Hippocampal formation (tissue), 2 donors: ENCODE data around the gene GALNTL6.

ENCODE experiments used
- DNase-seq, 2 donors: peaks; one replicate each; lab custom pipeline; 2025; lab: John Stamatoyannopoulos, UW

The GALNTL6 gene

DNA sequence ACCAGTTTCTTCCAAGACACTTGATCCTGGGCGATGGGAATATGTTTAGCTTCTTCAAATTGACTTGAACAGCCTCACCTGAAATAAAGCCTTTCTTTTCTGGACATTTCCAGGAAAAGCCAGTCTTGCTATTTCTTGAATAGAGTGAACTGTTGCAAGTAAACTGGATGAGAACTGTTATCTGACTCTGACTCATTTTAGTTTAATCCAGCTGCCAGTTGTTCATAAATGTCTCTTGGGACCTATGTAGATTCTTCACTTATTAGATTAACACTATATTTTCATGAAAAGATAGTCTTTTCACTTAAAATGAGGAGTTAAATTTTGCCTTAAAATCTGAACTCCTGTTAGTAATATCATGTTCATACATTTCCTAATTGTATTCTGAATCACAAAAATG is 740.0 kb downstream of the GALNTL6 start:
- no peak for DNase-seq

DNA sequence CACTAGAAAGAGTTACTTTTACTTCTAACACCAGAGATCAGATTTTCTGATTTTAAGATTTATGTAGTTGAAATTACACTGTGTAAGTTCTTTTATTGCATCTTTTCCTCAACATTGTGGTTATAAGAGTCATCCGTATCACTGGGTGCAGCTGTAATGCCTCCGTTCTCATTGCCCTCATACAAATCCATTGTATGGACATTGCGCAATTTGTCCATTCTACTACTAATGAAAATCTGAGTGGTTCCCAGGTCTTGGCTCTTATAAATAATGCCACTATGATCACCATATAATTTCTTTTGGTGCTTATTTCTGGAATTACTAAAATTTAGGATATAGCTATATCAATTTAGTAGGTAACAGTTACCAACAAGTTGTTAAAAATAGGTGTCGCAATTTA is 741.4 kb downstream of the GALNTL6 start:
- no peak for DNase-seq

DNA sequence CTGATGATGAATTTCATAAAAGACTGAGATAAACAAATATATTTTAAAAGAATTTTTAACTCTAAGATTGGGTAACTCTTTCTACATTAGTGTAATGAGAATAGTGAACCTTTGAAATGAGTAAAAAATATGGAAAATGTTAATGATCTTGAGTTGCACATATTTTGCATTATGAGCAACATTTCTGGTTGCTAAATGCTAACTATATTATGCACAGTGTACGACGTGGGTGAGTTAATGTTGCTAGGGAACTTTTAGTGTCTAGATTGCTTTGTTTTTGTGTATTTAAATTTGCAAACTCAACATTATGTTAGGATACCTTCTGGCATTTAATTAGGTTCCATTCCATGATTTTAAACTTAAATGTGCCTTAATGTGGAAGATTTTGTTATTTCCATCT is 742.5 kb downstream of the GALNTL6 start:
- no peak for DNase-seq

DNA sequence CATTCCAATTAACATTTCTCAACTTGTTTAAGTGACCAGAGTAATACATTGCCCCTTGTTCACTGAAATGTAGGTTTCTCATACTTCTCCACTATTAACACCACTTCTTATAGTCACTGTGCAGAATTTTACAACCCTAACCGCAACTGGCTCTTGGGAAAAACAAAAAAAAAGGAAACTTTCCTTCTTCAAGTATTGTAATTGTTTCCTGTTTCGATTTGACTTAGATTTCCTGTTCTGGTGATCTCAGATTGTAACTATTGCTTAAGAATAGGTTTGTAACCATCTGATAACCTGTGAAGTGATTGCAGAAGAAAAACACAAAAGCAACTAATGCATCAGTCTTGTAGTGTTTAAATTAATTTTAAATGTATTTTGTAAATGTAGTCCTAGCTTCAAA is 760.7 kb downstream of the GALNTL6 start:
- DNase-seq = no peak

DNA sequence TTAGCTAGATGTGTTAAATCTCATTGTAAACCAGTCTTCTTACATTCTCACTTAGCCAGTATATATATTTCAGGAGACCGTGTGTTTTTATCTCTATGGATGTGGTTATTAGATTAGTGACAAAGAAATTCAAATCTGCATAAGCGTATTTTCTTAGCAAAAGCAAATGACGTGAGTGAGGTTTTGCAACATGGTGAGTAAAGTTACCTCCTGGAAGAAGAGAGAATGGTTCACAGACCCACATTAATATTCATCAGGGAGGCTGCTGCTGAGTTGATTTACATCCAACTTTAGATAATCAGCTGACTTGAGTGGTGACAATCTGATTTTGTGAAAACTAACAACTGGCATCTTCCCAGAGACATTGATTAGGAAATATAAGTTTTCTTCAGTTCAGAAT is 765.5 kb downstream of the GALNTL6 start:
- DNase-seq = no peak

DNA sequence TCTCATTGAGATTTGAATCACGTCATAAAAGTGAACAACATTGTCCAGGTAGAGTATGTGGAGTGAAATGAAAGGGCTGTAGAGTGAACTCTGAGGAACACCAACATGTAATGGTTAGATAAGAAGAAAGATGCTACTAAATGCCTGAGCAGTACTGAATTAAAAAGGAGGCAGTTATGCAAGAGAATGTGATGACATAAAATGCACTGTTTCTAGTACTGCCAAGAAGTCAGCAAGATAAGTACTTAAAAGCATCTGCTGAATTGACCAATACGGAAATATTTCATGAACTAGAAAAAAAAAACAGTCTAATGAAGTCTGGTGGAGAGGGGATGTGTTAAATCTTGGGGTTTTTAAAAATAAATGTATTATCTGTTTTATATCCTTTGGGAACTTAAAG is 771.6 kb downstream of the GALNTL6 start:
- DNase-seq = no peak

DNA sequence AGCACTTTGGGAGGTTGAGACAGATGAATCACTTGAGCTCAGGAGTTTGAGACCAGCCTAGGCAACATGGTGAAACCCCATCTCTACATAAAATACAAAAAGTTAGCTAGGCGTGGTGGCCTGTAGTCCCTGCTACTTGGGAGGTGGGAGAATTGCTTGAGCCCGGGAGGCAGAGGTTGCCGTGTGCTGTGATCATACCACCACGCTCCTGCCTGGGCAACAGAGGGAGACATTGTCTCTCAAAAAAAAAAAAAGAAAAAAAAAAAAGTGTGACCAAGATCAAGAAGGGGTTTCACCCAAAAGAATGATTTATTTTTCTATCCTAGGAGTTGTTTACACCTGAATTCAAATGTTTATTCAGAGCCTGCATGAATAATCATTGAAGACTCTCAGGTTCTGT is 783.0 kb downstream of the GALNTL6 start:
- no peak for DNase-seq

DNA sequence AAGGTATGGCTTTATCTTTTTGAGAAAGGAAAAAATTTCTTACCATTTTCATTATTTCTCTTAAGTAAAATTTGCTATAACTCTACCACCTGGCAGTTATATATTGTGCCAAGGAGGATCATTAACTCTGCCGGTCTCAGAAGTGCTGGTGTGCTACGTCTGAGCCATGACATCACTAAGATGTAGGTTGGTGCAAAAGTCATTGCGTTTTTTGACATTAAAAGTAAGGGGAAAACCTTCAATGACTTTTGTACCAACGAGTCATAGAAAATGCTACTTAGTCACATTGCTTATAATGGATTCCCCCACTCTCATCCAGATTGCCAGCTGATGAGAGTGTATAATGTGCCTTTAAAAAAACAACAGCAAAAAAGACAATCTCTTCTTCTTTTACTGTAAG is 786.4 kb downstream of the GALNTL6 start:
- no peak for DNase-seq

DNA sequence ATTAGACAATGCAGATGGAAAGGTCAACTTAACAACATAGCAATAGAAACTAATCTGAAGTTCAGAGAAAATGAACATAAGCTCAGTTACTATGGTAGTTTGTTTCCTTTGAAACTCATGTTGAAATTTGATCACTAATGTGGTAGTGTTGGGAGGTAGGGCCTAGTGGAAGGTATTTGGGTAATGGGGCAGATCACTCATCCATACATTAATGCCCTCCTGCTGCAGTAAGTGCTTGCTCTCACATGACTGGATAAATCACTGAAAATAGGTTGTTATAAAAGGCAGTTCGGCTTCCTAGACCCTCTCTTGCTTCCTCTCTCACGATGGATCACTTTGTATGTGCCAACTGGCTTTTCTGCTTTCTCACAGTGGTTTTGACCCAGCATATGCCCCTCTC is 788.0 kb downstream of the GALNTL6 start:
- DNase-seq = no peak

DNA sequence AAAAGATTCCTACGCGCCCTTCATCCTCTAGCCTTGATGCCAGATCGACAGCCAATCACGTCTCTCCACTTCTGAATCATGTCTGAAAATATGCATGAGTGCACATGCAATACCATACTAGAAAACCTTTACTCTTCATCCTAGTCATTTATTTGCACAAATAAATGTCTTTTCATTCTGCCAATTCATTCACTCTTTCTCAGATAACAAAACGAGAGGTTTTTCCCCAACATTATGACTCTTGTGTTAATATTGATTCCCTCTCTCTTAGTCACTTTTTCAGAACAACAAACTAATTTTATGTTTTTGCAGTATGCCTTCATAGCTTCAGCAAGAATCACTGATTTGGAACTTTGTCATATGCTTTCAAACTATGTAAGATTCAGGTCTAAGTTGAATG is 806.0 kb downstream of the GALNTL6 start:
- DNase-seq = no peak

DNA sequence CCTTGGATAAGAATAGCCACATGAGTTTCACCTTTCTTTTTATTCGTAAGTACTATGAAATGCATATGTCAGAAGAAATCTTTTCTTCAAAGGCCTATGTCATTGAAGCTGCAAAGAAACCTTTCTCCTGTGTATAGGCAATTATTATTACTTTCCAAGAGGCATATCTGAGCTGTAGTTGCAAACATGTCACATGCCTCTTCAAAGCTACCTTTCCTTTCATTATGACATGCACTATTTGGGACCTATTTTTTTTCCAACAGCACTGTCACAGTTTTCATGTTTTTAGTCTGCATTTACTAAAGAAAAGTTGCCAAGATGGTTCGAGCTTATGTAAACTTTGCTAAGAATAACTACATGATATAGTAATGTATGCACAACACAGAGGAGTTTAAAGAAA is 806.6 kb downstream of the GALNTL6 start:
- DNase-seq = no peak

DNA sequence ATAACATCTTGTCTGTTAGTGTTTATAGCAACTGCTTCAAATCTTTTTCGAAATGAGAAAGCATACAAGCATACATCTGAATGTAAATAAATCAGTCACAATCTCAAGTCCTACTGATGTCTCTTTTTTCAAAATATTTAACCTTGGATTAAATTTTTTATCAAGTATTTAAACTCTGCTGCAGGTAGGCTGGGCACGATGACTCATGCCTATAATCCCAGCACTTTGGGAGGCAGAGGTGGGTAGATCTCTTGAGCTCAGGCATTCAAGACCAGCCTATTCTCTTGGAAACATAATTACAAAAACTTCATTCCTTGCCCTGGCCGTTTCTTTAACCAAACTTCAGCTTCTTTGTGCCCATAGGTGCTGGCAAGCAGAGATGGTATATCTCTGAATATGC is 815.1 kb downstream of the GALNTL6 start:
- DNase-seq = no peak

DNA sequence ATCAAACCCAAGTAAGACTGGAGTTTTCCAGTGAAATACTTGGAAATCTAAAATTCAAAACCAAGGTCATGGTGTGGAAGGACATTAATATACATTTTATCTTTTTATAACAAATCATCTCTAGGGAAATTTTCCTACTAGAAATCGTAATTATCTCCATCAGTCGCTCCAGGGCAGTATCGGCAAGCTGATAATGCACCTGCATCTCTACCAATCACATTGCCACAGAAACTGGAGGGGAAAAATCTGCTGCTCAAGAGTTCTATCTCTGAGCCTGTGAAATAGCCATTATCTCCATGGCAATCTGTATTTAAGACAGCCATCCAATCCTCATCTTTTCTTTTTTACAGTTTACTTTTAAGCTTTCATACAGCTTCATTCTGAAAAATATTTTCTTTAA is 817.1 kb downstream of the GALNTL6 start:
- no peak for DNase-seq

DNA sequence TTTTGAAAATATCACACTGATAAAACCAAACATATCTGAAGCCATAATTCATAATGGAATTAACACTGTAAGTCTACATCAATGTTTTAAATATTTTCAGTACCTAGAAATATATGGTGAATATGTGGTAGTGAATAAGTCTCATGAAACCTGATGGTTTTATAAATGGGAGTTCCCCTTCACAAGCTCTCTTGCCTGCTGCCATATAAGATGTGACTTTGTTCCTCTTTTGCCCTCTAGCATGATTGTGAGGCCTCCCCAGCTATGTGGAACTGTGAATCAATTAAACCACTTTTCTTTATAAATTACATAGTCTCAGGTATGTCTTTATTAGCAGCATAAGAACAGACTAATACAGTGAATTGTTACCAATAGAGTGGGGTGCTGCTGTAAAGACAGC is 818.6 kb downstream of the GALNTL6 start:
- DNase-seq = no peak

DNA sequence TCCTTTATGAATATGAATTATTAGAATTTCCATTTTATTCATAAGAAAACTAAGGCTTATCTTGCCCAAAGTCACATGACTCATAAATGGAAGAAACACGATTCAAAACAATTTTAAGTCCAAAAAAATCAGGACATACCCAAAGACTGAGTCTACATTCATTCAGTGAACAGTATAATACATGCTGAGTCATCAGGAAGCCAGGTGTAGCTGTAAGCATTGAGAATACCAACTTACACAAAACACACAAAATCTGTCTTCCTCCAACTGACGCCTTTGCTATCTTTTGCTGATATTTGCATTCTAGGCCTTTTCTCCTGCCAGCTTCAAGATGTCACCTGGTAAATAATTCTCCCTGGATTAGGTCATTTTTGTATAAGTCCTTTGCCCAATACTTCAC is 835.3 kb downstream of the GALNTL6 start:
- DNase-seq = no peak

DNA sequence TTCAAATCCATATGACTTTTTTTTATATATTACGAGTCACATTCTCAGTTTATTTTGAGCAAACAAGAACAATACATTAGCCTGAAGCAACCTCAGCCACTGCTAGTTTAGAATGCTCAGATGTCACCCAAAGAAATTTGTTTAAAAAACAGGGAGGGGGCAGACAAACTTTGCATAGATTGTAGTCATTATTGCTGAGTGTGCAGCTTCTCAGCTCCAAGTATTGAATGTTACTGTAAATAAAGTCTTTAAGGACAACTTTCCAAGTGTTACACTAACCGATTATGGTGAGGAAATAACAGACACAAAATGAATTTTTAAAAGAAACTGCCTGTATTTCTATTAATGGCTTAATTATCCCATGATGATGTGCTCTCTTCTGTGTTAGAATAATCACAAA is 835.9 kb downstream of the GALNTL6 start:
- DNase-seq = no peak

DNA sequence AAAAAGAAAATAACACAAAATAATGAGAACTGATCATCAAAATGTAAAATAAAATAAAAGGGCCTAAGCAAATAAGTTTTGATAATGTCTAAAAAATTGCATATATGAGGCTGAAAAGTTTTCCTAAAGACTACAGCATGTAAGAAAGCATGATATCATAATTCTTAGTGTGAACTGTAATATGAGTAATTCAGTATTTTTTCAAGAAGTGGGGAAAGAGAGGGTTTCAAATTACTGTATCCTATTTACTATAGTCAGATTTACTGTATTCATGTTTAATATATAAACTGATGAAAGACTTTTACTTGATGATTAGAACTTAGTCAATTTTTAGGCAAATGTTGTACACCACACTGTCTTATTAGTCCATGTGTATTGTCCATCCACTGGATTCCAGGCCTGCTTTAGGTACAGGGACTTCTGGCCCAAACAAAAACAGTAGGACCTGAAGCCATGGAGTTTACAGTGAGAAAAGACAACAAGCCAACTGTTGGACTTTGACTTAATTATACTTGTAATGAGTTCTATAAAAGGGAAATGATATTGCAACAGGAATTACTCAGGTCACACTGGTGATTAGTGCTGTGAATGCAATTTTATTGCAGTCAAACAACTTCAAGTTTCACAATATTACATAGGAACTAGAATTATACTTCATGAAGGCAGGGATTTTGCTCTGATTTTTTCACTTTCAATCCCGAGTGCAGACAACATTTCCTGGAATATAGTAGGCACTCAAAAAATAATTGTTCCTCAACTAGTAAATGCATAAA is 837.7 kb downstream of the GALNTL6 start:
- DNase-seq = no peak

DNA sequence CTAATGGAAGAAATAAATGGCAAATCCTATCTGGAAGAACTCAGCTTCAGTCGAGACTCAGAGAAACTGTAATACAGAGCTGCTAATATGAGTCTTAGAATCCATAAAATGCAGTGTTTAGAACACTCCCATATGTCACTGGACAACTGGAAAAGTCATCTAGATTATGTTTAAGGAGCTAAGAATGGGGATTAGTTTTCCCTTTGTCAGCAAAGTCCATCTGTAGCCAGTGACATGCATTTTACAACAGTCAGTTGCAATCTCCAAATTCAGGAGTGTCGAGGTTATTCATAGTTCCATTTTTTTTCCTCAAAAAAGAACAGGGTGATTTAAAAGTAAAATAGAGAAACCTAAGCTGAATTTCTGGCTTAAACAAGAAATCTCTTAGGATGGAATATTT is 838.8 kb downstream of the GALNTL6 start:
- DNase-seq = no peak

DNA sequence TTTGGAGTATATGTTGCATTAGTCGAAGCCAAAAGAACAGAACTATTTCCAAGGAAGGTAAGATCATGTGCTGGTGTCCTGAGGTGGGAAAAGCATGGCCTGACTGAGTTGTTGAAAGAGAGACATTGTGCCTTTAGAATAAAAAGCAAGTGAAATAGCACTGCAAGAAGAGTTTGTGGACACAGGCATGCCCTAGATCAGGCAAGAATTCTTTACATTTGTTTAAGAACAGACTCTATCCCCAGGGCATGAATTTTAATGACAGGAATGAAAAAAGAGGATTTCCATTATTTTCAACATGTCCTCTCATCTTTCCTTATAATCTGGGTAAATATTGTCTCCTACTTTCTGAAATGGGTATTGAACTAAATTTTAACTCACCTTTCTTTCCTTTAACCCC is 839.2 kb downstream of the GALNTL6 start:
- no peak for DNase-seq

DNA sequence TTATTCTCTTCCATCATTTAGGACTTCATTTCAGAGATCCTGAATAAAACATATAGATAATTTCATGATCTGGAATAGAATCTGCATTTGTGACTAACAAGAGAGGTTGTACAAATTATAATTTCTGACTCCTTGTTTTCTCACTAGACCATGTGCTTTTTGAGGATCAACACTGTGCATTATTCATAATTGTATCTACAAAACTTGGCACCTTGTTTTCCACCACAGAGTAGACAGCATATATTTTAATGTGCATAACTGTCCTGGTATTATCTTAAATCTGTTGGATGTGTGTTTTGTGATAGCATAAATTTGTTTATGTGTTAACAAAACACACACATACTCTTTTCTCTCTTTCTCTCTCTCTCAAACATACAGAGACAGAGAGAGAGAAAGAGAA is 840.5 kb downstream of the GALNTL6 start:
- DNase-seq = no peak

DNA sequence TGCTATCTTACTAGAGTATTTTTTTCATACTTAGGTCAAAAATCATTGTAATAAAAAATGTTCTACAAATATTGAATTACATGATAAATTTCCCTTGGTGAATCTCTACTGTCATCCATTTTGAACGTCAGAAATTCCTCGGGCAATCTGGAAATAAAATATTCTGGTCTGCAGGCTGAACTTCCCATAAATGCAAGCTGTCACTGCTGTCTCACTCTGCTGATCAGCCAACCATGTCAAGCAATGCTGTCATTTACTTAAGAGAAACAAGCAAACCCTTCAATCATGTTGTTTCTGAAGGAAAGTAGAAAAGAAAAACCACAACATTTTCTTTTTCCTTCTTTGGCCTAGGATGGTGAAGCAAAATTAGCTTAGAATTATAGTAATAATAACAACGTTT is 841.3 kb downstream of the GALNTL6 start:
- DNase-seq = no peak

DNA sequence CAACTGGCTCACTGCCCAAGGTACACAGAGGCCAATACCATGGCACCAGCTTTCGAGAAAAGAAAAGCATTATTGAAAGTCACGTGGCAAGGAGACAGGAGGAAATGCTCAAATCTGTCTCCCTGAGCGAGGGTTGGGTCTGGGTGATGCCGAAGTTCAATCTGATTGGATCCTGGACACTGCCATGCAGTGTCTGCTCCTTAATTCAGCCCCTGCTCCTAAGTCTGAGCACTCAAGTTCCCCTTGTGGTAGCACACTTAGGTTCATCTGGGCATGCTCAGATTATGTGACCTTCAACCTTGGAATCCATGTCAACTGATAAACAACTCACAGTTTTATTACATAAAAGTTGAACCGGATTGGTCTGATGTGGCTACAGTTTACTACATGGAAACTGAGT is 842.9 kb downstream of the GALNTL6 start:
- no peak for DNase-seq

DNA sequence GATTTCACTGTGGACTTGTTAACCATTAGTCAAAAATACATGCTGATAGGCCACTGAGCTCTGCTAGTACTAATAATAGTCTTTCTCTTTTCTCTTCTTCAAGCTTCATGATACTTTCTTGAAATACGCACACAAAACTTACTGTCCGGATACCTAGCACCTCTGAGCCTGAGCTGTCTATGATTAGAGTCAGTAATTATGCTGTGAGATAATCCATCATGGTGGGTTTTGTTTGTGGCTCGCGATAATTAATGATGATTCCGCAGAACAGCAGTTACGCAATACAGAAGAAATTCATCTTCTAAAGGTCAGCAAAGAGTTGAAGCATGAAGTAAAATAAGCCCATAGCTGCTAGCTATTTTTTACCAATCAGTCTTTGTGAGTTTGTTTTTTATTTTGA is 843.9 kb downstream of the GALNTL6 start:
- DNase-seq = no peak

DNA sequence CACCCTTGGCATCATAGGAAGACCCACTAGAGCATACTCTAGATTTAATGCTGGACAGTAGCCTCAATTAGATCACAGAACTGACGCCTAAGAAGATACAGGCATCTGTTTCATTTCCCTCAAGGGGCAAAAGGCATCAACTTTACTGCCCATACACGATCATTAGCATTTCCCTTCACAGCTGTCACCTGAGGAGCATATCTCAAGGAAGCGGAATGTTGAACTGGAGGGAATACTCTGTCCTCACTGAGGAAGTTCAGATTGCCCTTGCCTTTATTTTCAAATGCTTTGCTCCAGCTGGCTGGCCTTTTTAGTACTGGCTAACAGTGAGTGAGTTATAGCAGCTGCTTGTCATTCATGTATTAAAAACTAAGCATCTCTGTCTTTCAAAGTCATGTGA is 847.0 kb downstream of the GALNTL6 start:
- DNase-seq = no peak

DNA sequence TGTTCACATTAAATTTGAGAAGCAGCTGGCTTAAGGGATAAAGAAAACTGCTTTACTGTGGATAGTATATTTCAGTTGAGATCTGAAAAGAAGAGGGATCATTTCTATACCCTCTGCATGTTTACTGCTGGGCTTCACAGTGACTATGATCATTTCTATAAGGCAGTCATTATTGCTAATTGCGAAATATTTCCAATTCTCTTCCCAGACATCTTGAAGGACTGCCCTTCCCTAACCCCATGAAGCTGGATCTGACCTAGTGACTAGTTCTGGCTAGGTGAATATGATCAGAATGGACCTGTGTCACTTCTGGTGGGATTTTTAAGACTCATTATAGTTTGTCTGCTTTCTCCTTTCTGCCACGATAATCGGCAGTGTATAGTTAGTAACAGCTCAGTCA is 848.9 kb downstream of the GALNTL6 start:
- DNase-seq = no peak
